Measurements from ENCODE around the gene SSBP2.

The SSBP2 gene

DNA sequence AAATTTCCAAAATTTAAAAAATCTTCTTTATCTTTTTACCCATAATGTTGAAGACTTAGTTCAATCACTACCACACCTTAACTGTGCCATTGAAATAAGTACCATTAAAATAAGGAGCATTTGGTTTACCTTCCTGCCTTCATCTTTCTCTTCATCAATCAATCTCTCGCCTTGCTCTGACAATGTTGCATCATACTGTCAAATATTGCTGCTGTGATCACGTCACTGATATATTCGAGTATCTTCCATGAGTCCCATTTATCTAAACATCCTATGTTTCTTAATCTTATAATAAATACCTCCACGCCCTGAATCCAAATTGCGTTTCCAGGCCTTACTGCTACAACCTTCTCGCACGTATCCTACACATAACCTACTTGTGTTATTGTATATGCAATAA lies 201.8 kb downstream of the SSBP2 start:
- TF ChIP-seq REST (IDR thresholded peaks at IDR 0.05; ENCODE audit: insufficient read depth in 1 of 2, low read depth in 2 of 2, low read length in 2 of 2) (no peak), FOXP2 (optimal IDR thresholded peaks at IDR 0.05; ENCODE audit: borderline replicate concordance, extremely low read depth, extremely low read length, insufficient read depth) (no peak), POLR2AphosphoS5 (IDR thresholded peaks at IDR 0.05; ENCODE audit: low read depth, low read length) (no peak), TAF1 (IDR thresholded peaks at IDR 0.05; ENCODE audit: borderline replicate concordance, insufficient read depth, low read length) (no peak)

GRCh38 chr5:81547001-81547400 lies 203.9 kb downstream of the SSBP2 start:
- TF ChIP-seq SIN3A (IDR thresholded peaks at IDR 0.05; ENCODE audit: borderline replicate concordance, insufficient read depth, low read length): no peak
- TF ChIP-seq REST (IDR thresholded peaks at IDR 0.05; ENCODE audit: insufficient read depth in 1 of 2, low read depth in 2 of 2, low read length in 2 of 2): no peak
- no peak for TF ChIP-seq POLR2AphosphoS5 (IDR thresholded peaks at IDR 0.05; ENCODE audit: low read depth, low read length)

DNA sequence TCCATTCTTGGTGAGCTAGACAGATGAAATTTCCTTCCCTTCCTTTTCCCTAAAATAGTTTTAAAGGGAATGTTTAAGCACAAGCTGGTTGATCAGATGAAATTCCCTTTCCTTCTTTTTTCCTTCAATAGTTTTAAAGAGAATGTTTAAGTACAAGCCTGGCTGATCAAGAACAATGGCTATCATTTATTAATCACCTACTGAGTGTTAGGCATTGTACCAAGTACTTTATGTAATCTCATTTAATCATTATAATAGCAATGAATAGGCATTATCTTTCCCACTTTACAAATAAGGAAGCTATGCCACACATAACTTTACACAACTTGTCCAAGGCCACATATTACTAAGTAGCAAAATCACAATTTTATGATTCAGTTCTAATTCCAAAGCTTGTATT lies 205.0 kb downstream of the SSBP2 start:
- TF ChIP-seq SIN3A (IDR thresholded peaks at IDR 0.05; ENCODE audit: borderline replicate concordance, insufficient read depth, low read length) (no peak), REST (IDR thresholded peaks at IDR 0.05; ENCODE audit: insufficient read depth in 1 of 2, low read depth in 2 of 2, low read length in 2 of 2) (no peak), FOXP2 (optimal IDR thresholded peaks at IDR 0.05; ENCODE audit: borderline replicate concordance, extremely low read depth, extremely low read length, insufficient read depth) (no peak), POLR2AphosphoS5 (IDR thresholded peaks at IDR 0.05; ENCODE audit: low read depth, low read length) (no peak), TAF1 (IDR thresholded peaks at IDR 0.05; ENCODE audit: borderline replicate concordance, insufficient read depth, low read length) (no peak)

DNA sequence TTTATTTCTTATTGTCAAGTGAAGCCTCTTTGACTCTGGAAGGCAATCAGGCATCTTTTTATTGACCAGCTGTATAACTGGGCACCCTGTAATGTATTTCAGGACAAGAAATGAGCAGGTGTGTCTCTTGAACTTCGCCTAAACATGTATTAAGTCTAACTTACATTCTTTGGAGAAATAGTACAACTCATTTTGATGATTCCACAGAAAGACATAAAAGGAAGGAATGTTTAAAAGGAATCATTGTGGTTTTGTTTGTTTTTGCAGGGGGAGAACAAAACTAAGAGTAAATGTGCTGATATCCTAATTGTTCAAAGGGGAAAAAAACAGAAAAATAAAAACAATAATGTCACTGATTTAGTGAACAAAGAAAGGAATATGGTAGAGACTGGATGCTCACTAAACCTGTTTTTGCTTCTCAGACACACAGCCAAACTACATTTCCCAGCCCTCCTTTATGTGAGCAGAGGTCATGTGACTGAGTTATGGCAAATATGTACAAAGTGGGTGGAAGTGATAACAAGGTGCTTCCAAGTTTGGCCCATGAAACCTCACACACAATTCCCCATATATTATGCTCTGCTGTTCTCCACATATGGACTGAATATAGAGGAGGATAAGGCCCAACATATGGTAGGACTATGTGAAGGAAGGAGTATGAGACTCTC lies 206.4 kb downstream of the SSBP2 start:
- no peak for TF ChIP-seq REST (IDR thresholded peaks at IDR 0.05; ENCODE audit: insufficient read depth in 1 of 2, low read depth in 2 of 2, low read length in 2 of 2)
- TF ChIP-seq TAF1 (IDR thresholded peaks at IDR 0.05; ENCODE audit: borderline replicate concordance, insufficient read depth, low read length): no peak

DNA sequence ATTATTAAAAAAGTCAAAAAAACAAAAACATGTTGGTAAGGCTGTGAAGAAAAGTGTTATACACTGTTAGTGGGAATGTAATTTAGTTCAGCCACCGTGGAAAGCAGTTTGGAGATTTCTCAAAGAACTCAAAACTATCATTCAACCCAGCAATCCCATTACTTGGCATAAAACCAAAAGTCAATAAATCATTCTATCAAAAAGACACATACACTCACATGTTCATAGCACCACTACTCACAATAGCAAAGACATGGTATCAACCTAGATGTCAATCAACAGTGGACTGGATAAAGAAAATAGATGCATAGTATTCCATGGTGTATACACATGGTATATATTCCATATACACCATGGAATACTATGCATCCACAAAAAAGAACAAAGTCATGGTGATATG lies 208.7 kb downstream of the SSBP2 start:
- TF ChIP-seq REST (IDR thresholded peaks at IDR 0.05; ENCODE audit: insufficient read depth in 1 of 2, low read depth in 2 of 2, low read length in 2 of 2) (no peak), SIN3A (IDR thresholded peaks at IDR 0.05; ENCODE audit: borderline replicate concordance, insufficient read depth, low read length) (no peak), POLR2AphosphoS5 (IDR thresholded peaks at IDR 0.05; ENCODE audit: low read depth, low read length) (no peak), TAF1 (IDR thresholded peaks at IDR 0.05; ENCODE audit: borderline replicate concordance, insufficient read depth, low read length) (no peak), FOXP2 (optimal IDR thresholded peaks at IDR 0.05; ENCODE audit: borderline replicate concordance, extremely low read depth, extremely low read length, insufficient read depth) (no peak)

Data from PFSK-1 (cell line).